GM21526 (cell line): ENCODE data around the gene NGFR.

Source experiments
- ATAC-seq: cut with Tn5 transposase; IDR thresholded peaks from one replicate; pipeline ENCODE4 v1.9.1; 2021; ENCODE audit warnings: moderate library complexity; ENCODE audit not compliant: unreplicated experiment, low FRiP score

Gene NGFR

DNA sequence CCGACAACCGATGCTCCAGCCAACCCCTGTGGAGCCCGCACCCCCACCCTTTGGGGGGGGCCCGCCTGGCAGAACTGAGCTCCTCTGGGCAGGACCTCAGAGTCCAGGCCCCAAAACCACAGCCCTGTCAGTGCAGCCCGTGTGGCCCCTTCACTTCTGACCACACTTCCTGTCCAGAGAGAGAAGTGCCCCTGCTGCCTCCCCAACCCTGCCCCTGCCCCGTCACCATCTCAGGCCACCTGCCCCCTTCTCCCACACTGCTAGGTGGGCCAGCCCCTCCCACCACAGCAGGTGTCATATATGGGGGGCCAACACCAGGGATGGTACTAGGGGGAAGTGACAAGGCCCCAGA lies 17.9 kb downstream of the NGFR start:
- ATAC-seq: no peak

DNA sequence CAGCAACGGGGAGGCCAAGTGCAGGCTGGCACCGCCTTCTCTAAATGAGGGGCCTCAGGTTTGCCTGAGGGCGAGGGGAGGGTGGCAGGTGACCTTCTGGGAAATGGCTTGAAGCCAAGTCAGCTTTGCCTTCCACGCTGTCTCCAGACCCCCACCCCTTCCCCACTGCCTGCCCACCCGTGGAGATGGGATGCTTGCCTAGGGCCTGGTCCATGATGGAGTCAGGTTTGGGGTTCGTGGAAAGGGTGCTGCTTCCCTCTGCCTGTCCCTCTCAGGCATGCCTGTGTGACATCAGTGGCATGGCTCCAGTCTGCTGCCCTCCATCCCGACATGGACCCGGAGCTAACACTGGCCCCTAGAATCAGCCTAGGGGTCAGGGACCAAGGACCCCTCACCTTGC lies 18.5 kb downstream of the NGFR start:
- no peak for ATAC-seq

DNA sequence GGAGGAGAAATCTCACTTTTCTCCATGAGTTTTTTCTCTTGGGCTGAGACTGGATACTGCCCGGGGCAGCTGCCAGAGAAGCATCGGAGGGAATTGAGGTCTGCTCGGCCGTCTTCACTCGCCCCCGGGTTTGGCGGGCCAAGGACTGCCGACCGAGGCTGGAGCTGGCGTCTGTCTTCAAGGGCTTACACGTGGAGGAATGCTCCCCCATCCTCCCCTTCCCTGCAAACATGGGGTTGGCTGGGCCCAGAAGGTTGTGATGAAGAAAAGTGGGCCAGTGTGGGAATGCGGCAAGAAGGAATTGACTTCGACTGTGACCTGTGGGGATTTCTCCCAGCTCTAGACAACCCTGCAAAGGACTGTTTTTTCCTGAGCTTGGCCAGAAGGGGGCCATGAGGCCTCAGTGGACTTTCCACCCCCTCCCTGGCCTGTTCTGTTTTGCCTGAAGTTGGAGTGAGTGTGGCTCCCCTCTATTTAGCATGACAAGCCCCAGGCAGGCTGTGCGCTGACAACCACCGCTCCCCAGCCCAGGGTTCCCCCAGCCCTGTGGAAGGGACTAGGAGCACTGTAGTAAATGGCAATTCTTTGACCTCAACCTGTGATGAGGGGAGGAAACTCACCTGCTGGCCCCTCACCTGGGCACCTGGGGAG lies 19.1 kb downstream of the NGFR start:
- ATAC-seq: no peak

DNA sequence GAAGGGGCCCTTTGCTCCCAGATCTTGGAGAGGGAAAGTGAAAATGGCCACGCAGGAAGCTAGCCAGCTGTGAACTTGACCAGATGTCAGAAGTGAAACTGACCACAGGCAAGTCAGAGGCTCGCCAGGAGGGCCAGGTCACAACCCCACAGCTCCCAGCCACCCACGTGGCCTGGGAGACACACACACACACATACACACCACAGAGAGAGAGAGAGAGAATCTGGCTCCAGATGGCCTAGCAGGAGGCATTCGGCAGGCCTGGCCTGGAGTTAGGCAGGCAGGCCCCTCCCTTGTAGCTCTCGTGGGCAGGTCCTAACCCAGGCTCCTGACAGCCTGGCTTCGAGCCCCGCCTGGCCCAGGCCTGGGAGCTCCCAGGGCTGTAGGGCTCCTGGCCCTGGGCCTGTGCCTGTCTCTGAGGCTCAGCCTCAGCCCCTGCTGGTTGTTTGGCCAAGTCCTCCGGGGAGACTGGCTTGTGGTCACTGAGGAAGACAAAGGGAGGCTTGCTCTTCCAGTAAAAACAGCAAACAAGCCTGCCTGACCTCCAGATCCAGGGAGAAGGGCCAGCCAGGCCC lies 20.2 kb downstream of the NGFR start:
- peak; percentile 70 for ATAC-seq

DNA sequence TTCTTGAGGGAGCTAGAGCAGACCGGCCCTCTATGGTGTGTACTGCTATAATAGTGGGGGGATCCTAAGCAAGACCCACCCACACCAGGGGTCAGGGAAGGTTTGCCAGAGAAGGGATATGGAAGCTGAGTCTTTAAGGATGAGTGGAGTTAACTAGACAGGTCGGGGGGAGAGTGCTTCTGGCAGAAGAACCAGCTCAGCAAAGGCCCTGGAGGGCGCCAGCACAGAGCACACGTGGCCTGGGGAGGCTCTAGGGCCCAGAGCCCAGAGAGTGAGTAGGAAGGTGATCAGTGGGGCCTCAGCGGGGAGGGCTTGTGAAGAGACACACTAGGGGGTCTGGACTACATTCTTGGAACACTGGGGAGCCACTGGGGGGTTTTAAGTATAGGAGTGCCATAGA lies 21.1 kb downstream of the NGFR start:
- ATAC-seq: no peak

DNA sequence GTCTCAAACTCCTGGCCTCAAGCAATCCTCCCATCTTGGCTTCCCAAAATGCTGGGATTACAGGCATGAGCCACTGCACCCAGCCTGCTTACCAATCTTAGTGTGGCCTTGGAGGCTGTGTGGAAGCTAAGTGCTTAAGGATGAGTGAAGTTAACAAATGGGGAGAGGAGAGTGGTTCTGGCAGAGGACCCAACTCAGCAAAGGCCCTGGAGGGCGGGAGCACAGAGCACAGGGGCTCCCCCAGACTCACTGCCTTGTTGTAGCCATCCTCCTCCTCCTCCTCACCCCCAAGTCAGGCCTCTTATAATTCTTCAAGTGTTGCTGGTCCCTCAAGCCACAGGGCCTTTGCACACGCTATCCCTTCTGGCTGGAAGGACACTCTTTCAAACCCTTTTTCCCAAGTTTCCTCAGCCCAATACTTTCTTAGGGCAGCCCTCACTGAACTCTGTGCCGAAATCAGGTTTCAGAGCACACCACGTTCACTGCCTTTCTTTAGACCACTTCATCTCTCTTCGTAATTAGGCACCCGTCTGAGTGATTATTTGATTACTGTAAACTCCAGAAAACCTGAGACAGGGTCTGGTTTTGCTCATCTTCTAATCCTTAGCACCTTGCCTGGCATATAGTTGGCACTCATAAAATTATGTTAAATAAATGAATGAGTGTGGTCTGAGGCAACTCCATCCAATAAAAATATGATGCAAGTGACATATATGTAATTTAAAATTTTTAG lies 23.4 kb downstream of the NGFR start:
- no peak for ATAC-seq

DNA sequence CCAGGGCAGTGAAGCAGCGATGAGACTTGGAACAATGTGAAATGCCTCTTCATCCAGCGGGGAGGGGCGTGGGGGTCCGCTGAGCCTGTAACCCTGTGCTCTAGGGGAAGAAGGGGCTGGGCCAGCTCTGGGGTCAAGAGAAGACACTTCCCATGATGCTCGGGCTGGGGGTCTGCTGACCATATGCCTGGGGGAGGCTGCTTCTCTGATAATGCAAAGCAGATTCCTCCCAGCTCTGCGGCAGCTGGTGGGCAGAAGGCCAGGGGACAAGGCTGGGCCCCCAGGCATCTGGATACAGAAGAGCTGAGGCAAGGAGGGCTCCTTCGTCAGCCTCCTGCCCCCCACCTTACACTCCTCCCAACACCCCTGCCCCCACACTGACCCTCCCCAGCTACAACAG lies 24.7 kb downstream of the NGFR start:
- no peak for ATAC-seq

DNA sequence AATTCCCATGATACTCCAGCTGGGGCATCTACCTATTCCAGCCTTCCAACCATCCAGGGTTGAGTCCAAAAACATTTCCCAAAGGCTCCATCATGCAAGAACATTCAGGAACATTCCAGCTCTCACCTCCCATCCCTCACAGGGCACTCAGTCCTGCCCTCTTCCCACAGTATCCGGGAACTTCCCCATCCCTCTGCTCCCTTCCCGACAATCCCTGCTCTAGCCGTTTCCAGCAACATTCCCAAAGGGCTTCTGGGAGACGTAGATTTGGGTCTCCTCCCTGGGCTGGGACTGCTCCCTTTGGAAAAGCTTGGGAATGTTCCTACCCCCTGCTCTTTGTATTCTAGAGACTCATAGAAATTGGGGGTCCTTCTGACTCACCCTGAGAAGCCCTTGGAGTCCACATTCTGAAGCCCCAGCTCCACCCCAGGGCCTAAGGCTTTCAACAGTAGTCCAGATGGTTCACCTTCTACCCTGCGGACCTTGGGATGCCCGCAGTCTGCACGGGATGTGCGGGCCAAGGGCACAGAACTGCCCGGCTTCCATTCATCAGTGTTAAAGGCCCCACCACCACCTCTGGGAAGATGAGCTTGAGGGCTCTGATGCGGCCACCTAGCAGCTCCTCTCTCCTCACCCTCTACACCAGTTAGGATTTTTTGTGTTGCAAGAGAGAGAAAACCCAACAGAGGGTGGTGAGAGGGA lies 25.4 kb downstream of the NGFR start:
- no peak for ATAC-seq

DNA sequence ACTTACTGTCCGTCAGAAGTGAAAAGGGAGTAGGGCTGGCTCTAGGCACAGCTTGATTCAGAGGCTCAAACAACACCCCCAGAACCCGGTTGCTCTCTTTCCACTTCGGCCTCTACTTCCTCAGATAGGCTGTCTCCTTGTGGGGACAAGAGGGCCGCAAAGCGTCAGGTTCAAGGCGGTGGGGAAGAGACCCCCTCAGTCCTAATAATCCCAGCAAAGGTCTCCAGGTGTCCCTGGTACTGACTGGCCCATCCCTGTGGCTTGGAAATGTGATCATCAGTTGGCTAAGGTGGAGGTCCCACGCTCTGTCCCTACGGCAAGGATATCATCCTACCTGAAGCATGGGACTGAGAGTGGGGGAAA lies 26.0 kb downstream of the NGFR start:
- no peak for ATAC-seq

DNA sequence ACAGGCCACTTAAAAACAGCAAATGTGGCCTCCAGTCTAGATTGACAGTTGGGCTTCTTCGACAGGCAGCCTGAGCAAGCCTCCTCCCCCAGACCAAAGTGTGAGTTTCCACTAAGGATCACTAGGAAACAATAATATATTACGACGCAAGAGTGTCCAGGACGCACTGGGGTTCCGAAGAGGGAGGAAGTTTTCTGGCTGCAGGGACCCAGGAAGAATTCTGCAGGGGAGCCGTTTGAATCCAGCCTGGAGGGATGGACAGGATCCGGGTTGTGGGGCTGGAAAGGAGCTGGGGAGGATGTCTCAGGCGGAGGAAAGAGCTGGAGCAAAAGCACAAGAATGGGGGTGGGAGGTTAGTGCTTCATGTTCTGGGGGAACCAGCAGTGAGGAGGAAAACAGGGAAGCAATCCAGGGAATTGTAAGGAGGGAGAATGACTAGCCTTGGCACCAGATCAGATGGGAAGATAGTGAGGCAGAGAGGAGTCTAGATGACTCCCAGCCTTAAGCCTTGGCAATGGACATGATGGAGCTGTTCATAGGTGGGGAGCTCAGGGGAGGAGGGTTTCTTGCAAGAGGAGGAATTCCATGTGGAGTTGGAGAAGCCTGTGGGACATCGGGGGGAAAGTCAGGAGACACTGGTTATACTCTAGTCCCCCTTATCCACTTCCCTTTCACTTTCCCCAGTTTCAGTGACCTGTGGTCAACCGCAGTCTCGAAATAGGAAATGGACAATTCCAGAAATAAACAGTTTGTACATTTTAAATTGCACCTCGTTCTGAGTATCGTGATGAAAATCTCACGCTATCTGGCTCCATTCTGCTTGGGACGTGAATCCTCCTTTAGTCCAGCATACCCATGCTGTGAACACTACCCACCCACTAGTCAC lies 26.6 kb downstream of the NGFR start:
- ATAC-seq: no peak

DNA sequence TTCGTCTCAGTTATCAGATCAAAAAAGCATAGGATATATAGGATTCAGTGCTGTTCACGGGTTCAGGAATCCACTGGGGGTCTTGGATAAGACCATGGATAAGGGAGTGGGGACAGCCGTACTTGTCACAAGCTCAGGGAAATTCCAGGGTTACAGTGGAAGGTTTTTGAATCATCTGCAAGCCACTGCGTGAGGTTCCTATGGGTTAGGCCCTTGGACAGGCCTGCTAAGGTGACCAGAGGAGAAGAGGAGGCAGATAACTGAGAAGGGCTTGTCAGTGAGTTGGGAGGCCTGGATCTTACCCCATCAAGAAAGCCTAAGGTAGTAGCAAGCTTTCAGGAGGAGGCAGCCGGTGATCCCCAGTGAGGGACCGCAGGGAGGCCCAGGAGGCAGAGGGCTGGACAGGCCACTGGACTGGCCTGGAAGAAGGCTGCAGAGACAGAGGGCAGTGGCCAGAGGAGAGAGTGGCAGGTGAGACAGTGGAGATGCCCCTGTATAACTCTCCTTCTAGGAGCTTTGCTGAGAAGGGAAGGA lies 27.3 kb downstream of the NGFR start:
- ATAC-seq: no peak

DNA sequence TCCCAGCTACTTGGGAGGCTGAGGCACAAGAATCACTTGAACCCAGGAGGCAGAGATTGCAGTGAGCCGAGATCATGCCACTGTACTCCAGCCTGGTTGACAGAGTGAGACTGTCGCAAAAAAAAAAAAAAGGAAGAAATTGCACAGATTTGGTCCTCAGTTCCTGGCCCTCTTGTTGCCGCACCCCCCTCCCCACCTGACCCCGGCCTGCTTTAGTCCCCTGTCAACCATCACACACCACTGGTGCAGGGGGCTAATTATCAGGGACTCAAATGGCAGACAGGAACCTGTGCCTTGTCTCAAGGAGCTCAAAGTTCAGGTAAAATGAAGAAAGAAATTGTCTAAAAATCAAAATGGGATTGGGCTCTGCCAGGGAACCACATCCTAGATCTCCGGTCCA lies 28.1 kb downstream of the NGFR start:
- ATAC-seq: no peak

DNA sequence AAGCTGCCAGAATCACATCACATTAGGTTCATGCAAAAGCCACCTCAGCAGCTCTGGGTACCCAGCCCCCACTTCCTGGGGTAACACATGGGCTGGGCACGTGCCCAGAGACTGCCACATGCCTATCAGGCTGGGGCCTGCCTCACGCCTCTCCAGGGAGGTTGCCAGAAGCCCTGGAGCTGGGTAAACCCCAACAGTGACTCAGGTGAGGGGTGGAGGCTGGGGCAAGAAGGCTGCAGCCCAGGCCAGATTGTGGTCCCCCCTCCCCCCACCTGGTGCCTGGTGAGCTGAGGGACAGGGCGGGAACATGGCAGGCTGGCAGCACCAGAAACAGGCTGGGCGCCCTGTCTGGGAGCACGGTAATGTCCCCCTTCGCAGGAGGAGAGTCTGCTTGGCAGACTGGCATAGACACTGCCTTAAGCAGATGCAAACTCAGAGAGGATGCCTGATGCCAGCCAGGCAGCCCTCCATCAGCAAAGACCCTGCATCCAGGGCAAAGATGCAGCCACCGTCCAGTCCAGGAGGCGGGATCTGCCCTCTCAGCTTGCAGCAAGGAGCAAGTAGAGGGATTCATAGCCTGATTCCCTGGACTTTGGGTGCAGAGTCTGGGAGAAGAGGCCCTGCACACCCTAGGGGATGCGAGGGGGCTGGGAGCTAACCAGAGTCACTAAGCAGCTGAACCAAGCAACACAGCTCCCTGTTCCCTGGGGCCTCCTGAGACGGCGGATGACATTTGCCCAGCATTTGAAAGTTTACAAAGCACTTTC lies 28.8 kb downstream of the NGFR start:
- ATAC-seq: no peak

DNA sequence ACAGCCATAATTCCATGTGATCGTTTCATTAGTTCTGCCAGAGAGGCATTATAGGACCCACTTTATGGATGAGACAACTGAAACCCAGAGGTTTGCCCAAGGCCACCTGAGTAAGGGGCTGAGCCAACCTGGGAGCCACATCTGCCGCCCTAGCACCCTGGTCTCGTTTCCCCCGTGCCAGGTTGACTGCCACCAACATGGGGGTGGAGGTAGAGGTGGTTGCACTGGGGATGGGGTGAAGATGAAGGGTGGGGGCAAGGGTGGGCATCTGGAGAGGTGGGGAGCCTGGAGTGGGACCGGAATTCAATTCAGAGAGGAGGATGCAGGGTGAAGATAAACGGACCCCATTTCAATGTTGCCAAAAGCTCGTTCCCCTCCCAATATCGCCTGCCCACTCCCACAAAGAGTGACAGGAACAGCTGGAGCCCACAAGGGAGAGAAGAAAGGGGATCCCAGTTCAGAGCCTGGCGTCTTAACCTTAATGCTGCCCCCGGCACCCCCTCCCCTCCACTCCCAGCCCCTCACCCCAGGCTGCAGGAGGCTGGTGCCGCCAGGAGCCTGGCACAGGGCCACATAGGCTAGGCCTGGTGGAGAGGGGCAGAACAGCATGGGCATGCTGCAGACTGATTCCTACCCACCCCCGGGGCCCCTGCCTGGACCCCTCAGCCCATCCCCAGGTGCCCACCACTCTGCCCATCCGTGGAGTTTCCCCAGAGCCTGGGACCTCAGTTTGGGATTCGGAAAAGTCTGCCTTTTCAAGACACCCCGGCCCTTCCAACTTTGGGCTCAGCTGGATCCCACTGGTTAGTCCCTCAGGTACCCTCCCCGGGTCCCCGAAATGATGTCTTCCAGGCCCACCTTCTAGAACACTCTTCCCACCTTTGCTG lies 29.6 kb downstream of the NGFR start:
- no peak for ATAC-seq

DNA sequence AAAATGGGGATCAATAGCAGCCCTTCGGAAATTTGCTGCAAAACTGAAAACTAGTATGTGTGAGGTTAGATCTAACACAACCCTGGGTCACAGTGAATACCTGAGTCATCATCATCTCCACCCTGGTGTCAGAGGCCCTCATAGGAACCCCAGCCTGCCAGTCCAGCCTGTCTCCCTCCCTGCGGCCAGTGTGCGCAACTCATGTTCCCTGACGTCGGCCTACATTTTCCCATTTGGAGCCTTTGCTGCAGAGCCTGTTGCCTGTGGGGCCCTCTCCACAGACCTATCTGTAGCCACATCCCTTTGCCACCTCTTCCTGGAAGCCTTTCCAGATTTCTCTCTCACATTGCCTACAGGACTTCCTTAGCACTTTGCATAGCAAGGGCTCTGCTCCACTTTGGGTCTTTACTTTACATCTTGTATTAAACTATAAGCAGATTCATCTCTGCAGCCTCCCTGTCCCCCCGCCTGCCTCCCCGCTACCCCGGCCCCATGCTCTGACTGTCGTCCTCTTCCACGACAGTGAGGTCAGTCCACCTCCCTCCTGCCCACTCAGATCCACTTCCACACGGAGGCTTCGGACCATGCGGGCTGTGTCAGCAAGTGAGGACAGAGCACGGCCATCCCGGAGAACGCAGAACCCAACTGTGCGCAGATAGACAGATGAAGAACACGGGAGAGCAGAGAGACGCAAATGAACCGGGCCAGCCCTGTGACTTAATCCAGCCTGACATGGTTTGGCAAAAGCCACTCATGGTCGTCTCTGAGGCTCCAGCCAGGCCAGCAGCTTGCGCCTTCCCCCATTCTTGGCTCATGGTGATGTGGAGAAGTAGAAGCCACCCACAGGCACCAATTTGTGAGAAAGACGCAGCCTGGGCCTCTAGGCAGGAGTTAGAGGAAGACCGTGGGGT lies 31.0 kb downstream of the NGFR start:
- no peak for ATAC-seq

DNA sequence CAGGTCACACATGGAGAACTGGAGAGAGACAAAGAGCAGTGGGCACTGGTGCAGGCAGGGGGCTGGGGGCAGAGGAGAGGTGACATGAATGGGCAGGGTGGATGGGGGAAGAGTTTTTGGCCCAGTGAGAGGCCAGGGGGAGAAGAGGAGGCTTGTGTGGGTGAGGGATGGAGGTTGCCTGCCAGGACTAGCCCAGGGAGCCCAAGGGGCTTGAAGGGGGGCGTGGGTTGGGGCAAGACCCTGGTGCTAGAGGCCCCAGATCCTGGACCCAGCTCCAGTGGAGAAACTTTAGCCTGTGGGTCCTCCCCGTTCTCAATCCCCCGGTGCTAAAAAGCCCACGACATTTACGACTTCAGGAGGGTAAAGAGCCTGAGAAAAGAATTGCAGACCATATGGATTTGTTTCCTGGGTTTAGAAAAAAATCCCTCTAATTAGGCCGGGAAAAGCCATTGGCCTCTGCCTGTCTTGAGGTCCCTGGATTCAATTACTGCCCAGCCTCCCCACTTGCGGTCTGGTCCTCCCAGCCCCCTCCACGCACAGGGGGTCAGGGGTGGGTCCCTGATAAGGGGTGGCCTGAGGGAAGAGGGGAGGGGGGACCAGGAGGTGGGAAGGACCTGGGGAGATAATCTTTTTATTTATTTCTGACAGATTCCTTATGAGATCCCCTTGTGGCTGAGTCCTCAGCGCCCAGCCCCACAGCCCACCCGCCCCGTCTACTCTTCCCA lies 33.0 kb downstream of the NGFR start:
- ATAC-seq: no peak

DNA sequence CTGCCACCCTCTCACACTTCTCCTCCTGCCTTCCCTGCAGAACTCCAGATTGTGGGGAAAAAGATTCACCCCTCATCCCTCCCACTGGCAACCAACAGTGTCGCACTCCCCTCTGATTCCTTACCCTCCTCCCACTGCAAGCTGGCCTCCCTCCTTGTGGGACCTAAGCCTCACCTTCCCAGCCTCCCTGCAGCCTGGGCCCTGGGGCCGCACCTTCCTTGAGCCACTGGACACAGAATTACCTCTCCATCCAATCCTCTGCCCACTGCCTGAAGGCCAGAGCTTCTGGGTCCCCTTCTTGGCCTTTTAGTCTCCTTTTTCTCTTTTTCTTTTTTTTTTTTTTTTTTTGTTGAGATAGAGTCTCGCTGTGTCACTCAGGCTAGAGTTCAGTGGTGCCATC lies 33.9 kb downstream of the NGFR start:
- no peak for ATAC-seq
